KMS-11 (cell line): ENCODE results near the gene FNIP1.

ENCODE experiments used
- H2AFZ ChIP-seq: fragments of 200-600 bp; sonication (generic); 2 replicates; pipeline ENCODE4 v1.6.1; 2016; ENCODE audit warnings: antibody characterized with exemption, mixed run types, low read depth
- H3K27ac ChIP-seq: fragments of 200-600 bp; sonication (generic); 2 replicates; pipeline ENCODE4 v1.6.1; 2016; ENCODE audit warnings: mild to moderate bottlenecking, mixed run types
- H3K27me3 ChIP-seq: fragments of 200-600 bp; sonication (generic); 2 replicates; pipeline ENCODE4 v1.6.1; 2017; ENCODE audit warnings: mild to moderate bottlenecking, low read depth, mixed run types, moderate library complexity; ENCODE audit not compliant: insufficient read depth
- H3K36me3 ChIP-seq: fragments of 200-600 bp; sonication (generic); 2 replicates; pipeline ENCODE4 v1.6.1; 2017; ENCODE audit warnings: mild to moderate bottlenecking, mixed run types; ENCODE audit not compliant: insufficient read depth
- H3K4me1 ChIP-seq: fragments of 200-600 bp; sonication (generic); 2 replicates; pipeline ENCODE4 v1.6.1; 2016; ENCODE audit warnings: mild to moderate bottlenecking, low read depth, mixed run types; ENCODE audit not compliant: poor library complexity, severe bottlenecking
- H3K4me2 ChIP-seq: fragments of 200-600 bp; sonication (generic); 2 replicates; pipeline ENCODE4 v1.7.0; 2016; ENCODE audit warnings: mild to moderate bottlenecking, mixed run types
- H3K4me3 ChIP-seq: fragments of 200-600 bp; sonication (generic); IDR thresholded peaks from 2 replicates; pipeline ENCODE4 v1.6.1; 2017; ENCODE audit warnings: low read depth, low read length, mixed read lengths; ENCODE audit not compliant: insufficient read depth
- H3K79me2 ChIP-seq: fragments of 200-600 bp; sonication (generic); 2 replicates; pipeline ENCODE4 v1.6.1; 2016; ENCODE audit warnings: low read depth, mixed run types; ENCODE audit not compliant: insufficient read depth
- H3K9ac ChIP-seq: fragments of 200-600 bp; sonication (generic); 2 replicates; pipeline ENCODE4 v1.6.1; 2016; ENCODE audit warnings: mild to moderate bottlenecking, mixed run types
- H4K20me1 ChIP-seq: fragments of 200-600 bp; sonication (generic); 2 replicates; pipeline ENCODE4 v1.6.1; 2016; ENCODE audit warnings: mild to moderate bottlenecking, mixed run types; ENCODE audit not compliant: insufficient read depth
- TF ChIP-seq, protein P1 (sequence below): fragments of 200-600 bp; sonication (generic); conservative IDR thresholded peaks from 2 replicates; pipeline ENCODE4 v1.6.1; 2017; ENCODE audit warnings: low read depth, mild to moderate bottlenecking, antibody characterized with exemption, low read length, moderate library complexity, mixed read lengths

Gene FNIP1

DNA sequence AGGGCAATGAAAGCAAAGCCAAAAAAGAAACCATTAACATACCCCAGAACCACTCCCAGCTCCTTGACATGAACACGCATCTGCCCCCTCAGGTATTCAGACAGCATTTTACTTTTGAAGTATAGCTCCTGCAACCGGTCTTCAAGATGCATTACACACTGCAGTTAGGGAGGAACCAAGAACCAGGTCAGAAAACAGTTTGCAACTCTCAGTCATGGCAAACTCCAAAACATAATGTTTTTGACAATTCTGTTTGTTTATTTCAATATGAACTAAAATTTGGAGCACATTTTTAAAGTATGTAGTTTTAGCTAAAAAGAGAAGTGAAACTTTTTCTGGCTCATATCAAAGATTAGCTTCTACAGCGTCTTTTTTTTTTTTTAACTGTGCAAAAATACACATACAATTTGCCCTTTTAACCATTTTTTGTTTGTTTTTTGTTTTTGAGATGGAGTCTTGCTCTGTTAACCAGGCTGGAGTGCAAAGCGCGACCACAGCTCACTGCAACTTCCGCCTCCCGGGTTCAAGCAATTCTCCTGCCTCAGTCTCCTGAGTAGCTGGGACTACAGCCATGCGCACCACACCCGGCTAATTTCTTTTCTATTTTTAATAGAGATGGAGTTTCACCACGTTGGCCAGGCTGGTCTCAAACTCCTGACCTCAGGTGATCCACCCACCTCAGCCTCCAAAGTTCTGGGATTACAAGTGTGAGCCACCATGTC, 149.6 kb downstream of the FNIP1 start:
- Histone ChIP-seq H3K36me3 (no peaks in the 10 kb centered on the region), H3K4me2 (no peak overlapping the region), H2AFZ (no peak overlapping the region), H3K4me3 (no peak overlapping the region), H3K27me3 (no peaks in the 10 kb centered on the region), H3K27ac (no peak overlapping the region), H3K79me2 (no peaks in the 10 kb centered on the region), H4K20me1 (no peaks in the 10 kb centered on the region), H3K9ac (no peak overlapping the region), H3K4me1 (no peaks in the 10 kb centered on the region)
- TF ChIP-seq, protein P1, sequence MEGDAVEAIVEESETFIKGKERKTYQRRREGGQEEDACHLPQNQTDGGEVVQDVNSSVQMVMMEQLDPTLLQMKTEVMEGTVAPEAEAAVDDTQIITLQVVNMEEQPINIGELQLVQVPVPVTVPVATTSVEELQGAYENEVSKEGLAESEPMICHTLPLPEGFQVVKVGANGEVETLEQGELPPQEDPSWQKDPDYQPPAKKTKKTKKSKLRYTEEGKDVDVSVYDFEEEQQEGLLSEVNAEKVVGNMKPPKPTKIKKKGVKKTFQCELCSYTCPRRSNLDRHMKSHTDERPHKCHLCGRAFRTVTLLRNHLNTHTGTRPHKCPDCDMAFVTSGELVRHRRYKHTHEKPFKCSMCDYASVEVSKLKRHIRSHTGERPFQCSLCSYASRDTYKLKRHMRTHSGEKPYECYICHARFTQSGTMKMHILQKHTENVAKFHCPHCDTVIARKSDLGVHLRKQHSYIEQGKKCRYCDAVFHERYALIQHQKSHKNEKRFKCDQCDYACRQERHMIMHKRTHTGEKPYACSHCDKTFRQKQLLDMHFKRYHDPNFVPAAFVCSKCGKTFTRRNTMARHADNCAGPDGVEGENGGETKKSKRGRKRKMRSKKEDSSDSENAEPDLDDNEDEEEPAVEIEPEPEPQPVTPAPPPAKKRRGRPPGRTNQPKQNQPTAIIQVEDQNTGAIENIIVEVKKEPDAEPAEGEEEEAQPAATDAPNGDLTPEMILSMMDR = no peak

DNA sequence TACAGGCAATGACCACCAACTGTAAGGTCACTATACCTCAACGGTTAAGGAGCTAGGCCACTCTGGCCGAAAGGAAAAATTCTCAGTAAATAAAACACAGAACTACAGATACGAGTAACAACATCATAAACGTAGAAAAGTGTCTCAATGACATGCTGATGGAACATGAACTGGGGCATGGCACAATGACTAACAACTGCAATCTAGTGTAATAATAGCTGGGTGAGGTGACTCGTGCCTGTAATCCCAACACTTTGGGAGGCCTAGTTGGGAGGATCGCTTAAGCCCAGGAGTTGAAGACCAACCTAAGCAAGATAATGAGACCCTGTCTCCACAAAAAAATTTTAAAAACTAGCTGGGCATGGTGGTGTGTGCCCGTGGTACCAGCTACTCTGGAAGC, 152.0 kb downstream of the FNIP1 start:
- TF ChIP-seq, protein P1 = no peak
- Histone ChIP-seq H3K4me2 (no peak overlapping the region), H3K4me1 (peaks cover 7% of the 10 kb centered on the region), H2AFZ (no peak overlapping the region), H3K27ac (no peak overlapping the region), H3K36me3 (no peaks in the 10 kb centered on the region), H3K4me3 (no peak overlapping the region), H3K27me3 (no peaks in the 10 kb centered on the region), H3K9ac (no peak overlapping the region), H3K79me2 (no peaks in the 10 kb centered on the region), H4K20me1 (no peaks in the 10 kb centered on the region)

DNA sequence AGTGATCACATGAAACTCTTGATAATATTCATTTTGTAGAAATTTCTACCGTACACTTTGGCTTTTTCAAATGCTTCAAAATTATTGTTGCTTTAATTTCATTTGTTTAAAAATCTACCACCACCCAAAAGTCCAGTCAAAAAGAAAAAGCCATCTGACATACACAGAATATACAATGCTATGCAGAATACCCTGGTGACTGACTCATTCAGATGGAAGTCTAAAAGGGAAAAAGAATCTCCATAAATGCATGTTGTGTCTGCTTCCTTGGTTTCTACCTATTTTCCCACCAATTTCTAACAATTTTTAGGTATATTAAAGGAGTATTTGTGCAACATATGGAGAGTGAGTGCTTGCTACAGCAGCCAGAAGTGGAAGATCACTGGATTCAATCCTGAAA, 152.4 kb downstream of the FNIP1 start:
- TF ChIP-seq, protein P1 = no peak
- H3K36me3 ChIP-seq = no peaks in the 10 kb centered on the region
- H3K27me3 ChIP-seq = no peaks in the 10 kb centered on the region
- no peak overlapping the region for H3K27ac ChIP-seq
- H3K4me2 ChIP-seq = no peak overlapping the region
- no peak overlapping the region for H3K9ac ChIP-seq
- peaks cover 7% of the 10 kb centered on the region for H3K4me1 ChIP-seq
- no peaks in the 10 kb centered on the region for H4K20me1 ChIP-seq
- H3K79me2 ChIP-seq = no peaks in the 10 kb centered on the region
- no peak overlapping the region for H3K4me3 ChIP-seq
- no peak overlapping the region for H2AFZ ChIP-seq

DNA sequence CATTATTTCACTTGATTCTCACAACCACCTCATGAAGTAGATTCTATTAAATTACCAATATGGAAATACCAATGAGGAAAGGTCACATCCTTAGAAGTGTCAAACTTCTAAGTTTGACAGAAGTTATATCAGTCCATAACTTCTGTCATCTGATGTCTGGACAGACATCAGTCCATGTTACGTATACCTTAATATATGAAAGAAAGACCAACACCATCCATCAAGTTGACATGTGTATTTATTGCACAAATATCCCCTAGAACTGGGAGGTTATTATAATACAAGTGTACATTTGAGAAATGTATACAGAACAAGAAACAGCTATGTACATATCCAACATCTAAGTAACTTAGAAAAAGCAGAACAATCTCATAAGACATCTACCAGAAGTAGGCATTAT, 155.3 kb downstream of the FNIP1 start:
- H3K27ac ChIP-seq = no peak overlapping the region
- no peak overlapping the region for H2AFZ ChIP-seq
- no peaks in the 10 kb centered on the region for H3K36me3 ChIP-seq
- H3K4me1 ChIP-seq = peaks cover 16% of the 10 kb centered on the region
- no peaks in the 10 kb centered on the region for H3K79me2 ChIP-seq
- no peak overlapping the region for H3K9ac ChIP-seq
- TF ChIP-seq, protein P1 = no peak
- no peak overlapping the region for H3K4me3 ChIP-seq
- no peak overlapping the region for H3K4me2 ChIP-seq
- no peaks in the 10 kb centered on the region for H3K27me3 ChIP-seq
- no peaks in the 10 kb centered on the region for H4K20me1 ChIP-seq
